Trophoblast cell (in vitro differentiated cells and primary cell): ENCODE results near the gene DLG2.

ENCODE experiments used
- DNase-seq, 2 donors: peaks; one replicate each; pipeline ENCODE4 v3.0.0-alpha.2; 2016
- H2AFZ ChIP-seq: 2 replicates; pipeline ENCODE4 v1.6.1; 2013; ENCODE audit warnings: low read length, moderate library complexity, mild to moderate bottlenecking; ENCODE audit not compliant: insufficient read depth, poor library complexity
- H2AK5ac ChIP-seq: 2 replicates; pipeline ENCODE4 v1.6.1; 2013; ENCODE audit warnings: mild to moderate bottlenecking, low read length
- H2BK120ac ChIP-seq: 2 replicates; pipeline ENCODE4 v1.6.1; 2013; ENCODE audit warnings: low read length, mild to moderate bottlenecking, moderate library complexity; ENCODE audit not compliant: insufficient read depth, poor library complexity
- H2BK12ac ChIP-seq: 2 replicates; pipeline ENCODE4 v1.6.1; 2013; ENCODE audit warnings: mild to moderate bottlenecking, low read length, moderate library complexity
- H2BK5ac ChIP-seq: 2 replicates; pipeline ENCODE4 v1.6.1; 2013; ENCODE audit warnings: low read length, low read depth, moderate library complexity, mild to moderate bottlenecking; ENCODE audit not compliant: poor library complexity
- H3K14ac ChIP-seq: 2 replicates; pipeline ENCODE4 v1.6.1; 2013; ENCODE audit warnings: mild to moderate bottlenecking, low read length
- H3K18ac ChIP-seq: 2 replicates; pipeline ENCODE4 v1.6.1; 2013; ENCODE audit warnings: mild to moderate bottlenecking, low read length
- H3K23ac ChIP-seq: 2 replicates; pipeline ENCODE4 v1.6.1; 2013; ENCODE audit warnings: low read length
- H3K27ac ChIP-seq: 2 replicates; pipeline ENCODE4 v1.5.1; 2013; ENCODE audit warnings: low read depth, mild to moderate bottlenecking, inconsistent platforms, low read length, moderate library complexity
- H3K27me3 ChIP-seq: 2 replicates; pipeline ENCODE4 v1.6.1; 2013; ENCODE audit warnings: inconsistent platforms, mild to moderate bottlenecking, low read length, moderate library complexity; ENCODE audit not compliant: insufficient read depth
- H3K36me3 ChIP-seq, 2 experiments: 1 replicate in 1 of 2; 2 replicates in 1 of 2; pipeline ENCODE4 v1.6.1; 2013; ENCODE audit warnings: low read length in 2 of 2, mild to moderate bottlenecking in 2 of 2, moderate library complexity in 1 of 2; ENCODE audit not compliant: insufficient read depth in 2 of 2, control insufficient read depth in 1 of 2
- H3K4ac ChIP-seq: 2 replicates; pipeline ENCODE4 v1.6.1; 2013; ENCODE audit warnings: low read depth, mild to moderate bottlenecking, low read length, moderate library complexity
- H3K4me1 ChIP-seq, 2 experiments: 1 replicate in 1 of 2; 2 replicates in 1 of 2; pipeline ENCODE4 v1.6.1; 2013; ENCODE audit warnings: low read length in 2 of 2, mild to moderate bottlenecking in 2 of 2, moderate library complexity in 1 of 2; ENCODE audit not compliant: insufficient read depth in 2 of 2, control insufficient read depth in 1 of 2
- H3K4me2 ChIP-seq: 2 replicates; pipeline ENCODE4 v1.6.1; 2013; ENCODE audit warnings: inconsistent platforms, mild to moderate bottlenecking, low read length, moderate library complexity
- H3K4me3 ChIP-seq: 2 replicates; pipeline ENCODE4 v1.5.1; 2013; ENCODE audit warnings: mild to moderate bottlenecking, low read depth, low read length, inconsistent platforms
- H3K79me1 ChIP-seq: one replicate; pipeline ENCODE4 v1.6.1; 2013; ENCODE audit warnings: low read length
- H3K79me2 ChIP-seq: 2 replicates; pipeline ENCODE4 v1.6.1; 2013; ENCODE audit warnings: low read length, mild to moderate bottlenecking; ENCODE audit not compliant: control insufficient read depth, insufficient read depth, poor library complexity
- H3K9ac ChIP-seq: 2 replicates; pipeline ENCODE4 v1.6.1; 2013; ENCODE audit warnings: mild to moderate bottlenecking, low read length
- H3K9me3 ChIP-seq: 2 replicates; pipeline ENCODE4 v1.6.1; 2013; ENCODE audit warnings: low read depth, mild to moderate bottlenecking, control low read depth, inconsistent platforms, low read length; ENCODE audit not compliant: insufficient read depth
- H4K12ac ChIP-seq: 2 replicates; pipeline ENCODE4 v1.6.1; 2013; ENCODE audit warnings: low read depth, mild to moderate bottlenecking, low read length, moderate library complexity
- H4K8ac ChIP-seq: 2 replicates; pipeline ENCODE4 v1.6.1; 2013; ENCODE audit warnings: low read depth, mild to moderate bottlenecking, low read length, moderate library complexity
- H4K91ac ChIP-seq: one replicate; pipeline ENCODE4 v1.6.1; 2013; ENCODE audit warnings: low read depth, mild to moderate bottlenecking, low read length, moderate library complexity
- WGBS: extraction: QIAGEN DNeasy Blood & Tissue Kit; methylation state at CpG from one replicate; pipeline ENCODE4 v1.1.7; 2013; ENCODE audit warnings: missing lambda C conversion rate; ENCODE audit not compliant: insufficient read length, insufficient coverage; ENCODE audit errors: extremely low coverage; 5-methylcytosine and 5-hydroxymethylcytosine counted together

The DLG2 gene

DNA sequence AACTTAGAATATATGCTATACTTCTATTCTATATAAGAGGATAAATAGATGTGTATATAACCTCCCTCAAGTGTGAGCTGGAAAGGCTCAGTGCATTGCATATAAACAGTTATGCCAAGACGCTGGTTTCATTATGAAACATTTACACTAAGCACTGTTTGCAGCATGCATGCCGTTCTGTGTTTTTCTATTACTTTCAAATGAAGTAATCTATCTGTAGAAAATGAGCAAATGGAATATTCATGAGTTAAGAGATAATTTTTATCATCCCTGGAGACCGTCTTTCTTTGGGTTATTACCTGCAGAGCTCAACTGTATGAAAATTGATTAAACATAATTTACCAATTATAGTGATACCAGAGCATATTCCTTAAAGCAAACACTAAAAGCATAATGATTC lies 1415.2 kb downstream of the DLG2 start:
- no peak overlapping the region for H3K9ac ChIP-seq
- H3K14ac ChIP-seq = no peak overlapping the region
- H3K27ac ChIP-seq = no peak overlapping the region
- H4K91ac ChIP-seq = no peak overlapping the region
- H3K18ac ChIP-seq = no peak overlapping the region
- no peak for DNase-seq
- H2AK5ac ChIP-seq = no peak overlapping the region
- H2AFZ ChIP-seq = no peak overlapping the region
- no peaks in the 10 kb centered on the region for H3K79me2 ChIP-seq
- H3K23ac ChIP-seq = no peak overlapping the region
- no peak overlapping the region for H4K8ac ChIP-seq
- no CpG with 5 or more reads among the region's 3 CpGs for WGBS
- no peak overlapping the region for H2BK12ac ChIP-seq
- no peak overlapping the region for H4K12ac ChIP-seq
- no peak overlapping the region for H2BK120ac ChIP-seq
- H2BK5ac ChIP-seq = no peak overlapping the region
- H3K4me2 ChIP-seq = no peak overlapping the region
- H3K4me1 ChIP-seq = no peaks in the 10 kb centered on the region
- H3K4ac ChIP-seq = no peak overlapping the region
- H3K27me3 ChIP-seq = no peaks in the 10 kb centered on the region
- no peaks in the 10 kb centered on the region for H3K9me3 ChIP-seq
- no peaks in the 10 kb centered on the region for H3K79me1 ChIP-seq
- H3K36me3 ChIP-seq = no peaks in the 10 kb centered on the region
- no peak overlapping the region for H3K4me3 ChIP-seq

DNA sequence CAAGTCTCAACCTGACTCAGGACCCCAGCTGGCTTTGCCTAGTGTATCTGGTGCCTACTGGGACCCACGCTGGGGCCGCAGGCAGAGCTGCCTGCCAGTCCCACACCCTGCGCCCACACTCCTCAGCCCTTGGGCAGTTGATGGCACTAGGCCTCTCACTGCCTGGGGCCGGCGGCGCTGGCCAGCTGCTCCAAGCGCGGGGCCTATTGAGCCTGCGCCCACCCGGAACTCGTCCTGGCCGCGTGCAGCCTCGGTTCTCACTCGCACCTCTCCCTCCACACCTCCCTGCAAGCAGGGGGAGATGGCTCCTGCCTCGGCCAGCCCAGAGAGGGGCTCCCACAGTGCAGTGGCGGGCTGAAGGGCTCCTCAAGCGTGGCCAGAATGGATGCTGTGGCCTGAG lies 1432.4 kb downstream of the DLG2 start:
- Histone ChIP-seq H3K18ac (no peak overlapping the region), H3K27ac (no peak overlapping the region), H2AK5ac (no peak overlapping the region), H3K23ac (no peak overlapping the region), H4K8ac (no peak overlapping the region), H3K79me1 (no peaks in the 10 kb centered on the region), H2AFZ (no peak overlapping the region), H3K36me3 (no peaks in the 10 kb centered on the region), H2BK5ac (no peak overlapping the region), H2BK120ac (no peak overlapping the region), H3K4me1 (no peaks in the 10 kb centered on the region), H3K4me2 (no peak overlapping the region), H3K27me3 (no peaks in the 10 kb centered on the region), H3K9ac (no peak overlapping the region), H4K91ac (no peak overlapping the region), H3K4me3 (no peak overlapping the region), H3K9me3 (peaks cover 5% of the 10 kb centered on the region), H2BK12ac (no peak overlapping the region), H3K79me2 (no peaks in the 10 kb centered on the region), H3K14ac (no peak overlapping the region), H3K4ac (no peak overlapping the region), H4K12ac (no peak overlapping the region)
- no peak for DNase-seq
- whole genome bisulfite sequencing = no CpG with 5 or more reads among the region's 18 CpGs

DNA sequence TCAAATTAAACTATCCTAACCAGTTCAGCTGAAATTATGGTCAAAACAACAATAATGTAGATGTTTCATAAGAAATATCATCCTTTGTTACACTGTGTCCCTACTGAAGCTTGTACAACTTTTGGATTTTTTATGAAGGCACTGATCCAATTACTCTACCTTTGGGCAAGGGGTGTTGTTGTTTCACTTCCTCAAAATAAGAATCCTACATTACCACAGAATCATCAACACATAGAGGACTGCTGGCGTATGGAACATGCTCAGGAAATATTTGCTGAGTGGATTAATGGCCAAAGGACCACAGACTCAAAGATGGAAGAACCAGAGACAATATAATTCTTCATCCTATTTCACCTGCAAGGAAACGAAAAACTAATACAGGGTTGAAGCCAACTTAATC lies 1433.4 kb downstream of the DLG2 start:
- H3K23ac ChIP-seq = no peak overlapping the region
- no peak overlapping the region for H2BK5ac ChIP-seq
- H3K79me2 ChIP-seq = no peaks in the 10 kb centered on the region
- H3K4me3 ChIP-seq = no peak overlapping the region
- no peak for DNase-seq
- no peaks in the 10 kb centered on the region for H3K79me1 ChIP-seq
- H4K91ac ChIP-seq = no peak overlapping the region
- H2AFZ ChIP-seq = no peak overlapping the region
- no peak overlapping the region for H2AK5ac ChIP-seq
- no peak overlapping the region for H3K18ac ChIP-seq
- H3K4me2 ChIP-seq = no peak overlapping the region
- no peak overlapping the region for H4K12ac ChIP-seq
- no peak overlapping the region for H3K27ac ChIP-seq
- H2BK120ac ChIP-seq = no peak overlapping the region
- H2BK12ac ChIP-seq = no peak overlapping the region
- H3K9me3 ChIP-seq = peaks cover 5% of the 10 kb centered on the region
- H3K14ac ChIP-seq = no peak overlapping the region
- H3K36me3 ChIP-seq = no peaks in the 10 kb centered on the region
- H3K4me1 ChIP-seq = no peaks in the 10 kb centered on the region
- H3K4ac ChIP-seq = no peak overlapping the region
- no peak overlapping the region for H4K8ac ChIP-seq
- H3K9ac ChIP-seq = no peak overlapping the region
- WGBS = no CpG with 5 or more reads among the region's 2 CpGs
- no peaks in the 10 kb centered on the region for H3K27me3 ChIP-seq

DNA sequence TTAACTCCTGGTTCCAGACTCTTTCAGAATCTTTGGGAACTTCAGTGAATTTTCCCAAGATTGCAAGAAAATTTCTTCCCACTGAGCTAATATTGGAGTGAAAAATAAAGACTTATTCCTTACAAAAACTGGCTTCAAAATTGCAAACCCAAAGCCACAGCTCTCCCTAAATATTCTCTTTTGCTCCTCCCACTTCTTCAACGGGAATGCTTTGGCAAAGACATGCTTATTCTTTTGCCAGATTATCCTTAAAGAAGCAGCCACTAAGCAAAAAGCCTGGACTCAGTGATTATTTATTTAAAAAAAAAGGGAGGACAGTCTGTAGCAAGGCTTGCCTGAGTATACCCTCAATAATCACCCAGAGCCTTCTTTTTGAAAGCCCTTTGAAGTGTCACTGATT lies 1438.6 kb downstream of the DLG2 start:
- H2BK120ac ChIP-seq = no peak overlapping the region
- no peaks in the 10 kb centered on the region for H3K9me3 ChIP-seq
- no peak overlapping the region for H3K27ac ChIP-seq
- no peaks in the 10 kb centered on the region for H3K79me2 ChIP-seq
- H2BK5ac ChIP-seq = no peak overlapping the region
- H3K4me1 ChIP-seq = no peaks in the 10 kb centered on the region
- no peak for DNase-seq
- H3K9ac ChIP-seq = no peak overlapping the region
- no peak overlapping the region for H3K4ac ChIP-seq
- H4K8ac ChIP-seq = no peak overlapping the region
- H3K27me3 ChIP-seq = no peaks in the 10 kb centered on the region
- no peak overlapping the region for H4K12ac ChIP-seq
- H3K18ac ChIP-seq = no peak overlapping the region
- no peaks in the 10 kb centered on the region for H3K36me3 ChIP-seq
- no peak overlapping the region for H4K91ac ChIP-seq
- no peak overlapping the region for H2BK12ac ChIP-seq
- no peak overlapping the region for H2AK5ac ChIP-seq
- no peaks in the 10 kb centered on the region for H3K79me1 ChIP-seq
- no peak overlapping the region for H2AFZ ChIP-seq
- H3K4me3 ChIP-seq = no peak overlapping the region
- H3K23ac ChIP-seq = no peak overlapping the region
- WGBS = no CpG with 5 or more reads among the region's 1 CpG
- no peak overlapping the region for H3K4me2 ChIP-seq
- H3K14ac ChIP-seq = no peak overlapping the region

DNA sequence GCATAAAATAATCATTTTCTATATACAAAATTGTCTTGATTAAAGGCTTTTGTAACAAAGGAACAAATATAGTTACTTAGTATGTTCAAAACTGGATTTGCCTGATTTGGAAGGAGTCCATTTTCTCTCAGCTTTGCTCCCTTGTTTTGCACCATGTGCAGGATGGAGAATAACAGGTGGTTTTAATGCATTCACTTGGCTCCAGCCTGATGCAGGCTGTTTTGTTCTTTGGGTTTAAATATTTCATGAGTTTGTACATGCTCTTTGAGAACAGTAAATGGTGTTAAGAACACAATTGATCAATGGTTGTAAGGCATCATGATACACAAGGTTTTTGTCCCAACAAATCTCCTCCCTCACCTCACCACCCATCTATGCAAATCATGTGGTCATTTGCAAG lies 1454.1 kb downstream of the DLG2 start:
- H3K14ac ChIP-seq = no peak overlapping the region
- H3K79me1 ChIP-seq = no peaks in the 10 kb centered on the region
- no peaks in the 10 kb centered on the region for H3K79me2 ChIP-seq

More for the DNA sequence above, 1454.1 kb downstream of the DLG2 start:
- no peak overlapping the region for H3K4me2 ChIP-seq
- H3K36me3 ChIP-seq = no peaks in the 10 kb centered on the region
- no peak overlapping the region for H2AFZ ChIP-seq
- H2BK120ac ChIP-seq = no peak overlapping the region
- no peaks in the 10 kb centered on the region for H3K9me3 ChIP-seq
- H2BK5ac ChIP-seq = no peak overlapping the region
- DNase-seq = no peak
- no peak overlapping the region for H2BK12ac ChIP-seq
- no peaks in the 10 kb centered on the region for H3K27me3 ChIP-seq
- H3K4me1 ChIP-seq = no peaks in the 10 kb centered on the region
- H3K9ac ChIP-seq = no peak overlapping the region
- H3K18ac ChIP-seq = no peak overlapping the region
- no peak overlapping the region for H4K12ac ChIP-seq
- H4K91ac ChIP-seq = no peak overlapping the region
- H3K4me3 ChIP-seq = no peak overlapping the region
- no peak overlapping the region for H3K23ac ChIP-seq
- H4K8ac ChIP-seq = no peak overlapping the region
- H3K27ac ChIP-seq = no peak overlapping the region
- H3K4ac ChIP-seq = no peak overlapping the region
- no peak overlapping the region for H2AK5ac ChIP-seq
